NCI-H446 (cell line): ENCODE data around the gene MGME1.

Experiments
- DNase-seq, 2 experiments: peaks; one replicate each; lab custom pipeline; 2025; lab: John Stamatoyannopoulos, UW

The MGME1 gene

GRCh38 chr20:17968366-17969277 lies at the start of gene MGME1, which contains the start of gene SNX5:
Gene MGME1, plus strand, starts transcription at chr20:17969018. Its CDS starts 842 bp downstream, at chr20:17969860.
Gene SNX5, minus strand, starts transcription at chr20:17968794. Its CDS starts 369 bp downstream, at chr20:17968425.
- peak; percentile 98 to 100 for DNase-seq

- DNase-seq = no peak
Measured at GRCh38 chr20:17919149-17919548, 49.7 kb upstream of the MGME1 start.

- DNase-seq = no peak
Measured at GRCh38 chr20:17921774-17922173, 47.0 kb upstream of the MGME1 start.

- no peak for DNase-seq
Measured at GRCh38 chr20:17925141-17925939, 43.5 kb upstream of the MGME1 start.

GRCh38 chr20:17925940-17926300 lies 42.9 kb upstream of the MGME1 start:
- DNase-seq = no peak

GRCh38 chr20:17928211-17928611 lies 40.6 kb upstream of the MGME1 start:
- DNase-seq = no peak

- DNase-seq = no peak
Measured at GRCh38 chr20:17928633-17929311, 40.0 kb upstream of the MGME1 start.

- DNase-seq = no peak
Measured at GRCh38 chr20:17931513-17931912, 37.3 kb upstream of the MGME1 start.

- DNase-seq = no peak
Measured at GRCh38 chr20:17932396-17932795, 36.4 kb upstream of the MGME1 start.

- DNase-seq = no peak
Measured at GRCh38 chr20:17933121-17933520, 35.7 kb upstream of the MGME1 start.

- no peak for DNase-seq
Measured at GRCh38 chr20:17933711-17934110, 35.1 kb upstream of the MGME1 start.

GRCh38 chr20:17934141-17934862 lies 34.5 kb upstream of the MGME1 start:
- no peak for DNase-seq

GRCh38 chr20:17935186-17935585 lies 33.6 kb upstream of the MGME1 start:
- no peak for DNase-seq

GRCh38 chr20:17935761-17936160 lies 33.1 kb upstream of the MGME1 start:
- no peak for DNase-seq

GRCh38 chr20:17936286-17936760 lies 32.5 kb upstream of the MGME1 start:
- no peak for DNase-seq

GRCh38 chr20:17936761-17937732 lies 31.8 kb upstream of the MGME1 start:
- peak in 1 of 2 experiments; percentile 26 for DNase-seq

- DNase-seq = peak in 1 of 2 experiments; percentile 56
Measured at GRCh38 chr20:17938871-17939619, 29.8 kb upstream of the MGME1 start.

GRCh38 chr20:17939622-17940223 lies 29.1 kb upstream of the MGME1 start:
- DNase-seq = no peak
